B cell (primary cell): ENCODE measurements around the gene CMTM7.

Experiments used
- CTCF ChIP-seq: fragments of 200-600 bp; IDR thresholded peaks from one replicate; pipeline ENCODE4 v1.8.0; 2022; ENCODE audit warnings: antibody characterized with exemption, mild to moderate bottlenecking
- EZH2 ChIP-seq: IDR thresholded peaks from 2 replicates; pipeline ENCODE4 v1.6.1; 2012; ENCODE audit warnings: borderline replicate concordance, low read depth, mild to moderate bottlenecking, moderate library complexity, low read length; ENCODE audit not compliant: insufficient read depth, poor library complexity, severe bottlenecking

- TF ChIP-seq CTCF (no peak), EZH2 (no peak)
Measured at GRCh38 chr3:32438596-32439344, 47.1 kb downstream of the CMTM7 start.
